GM12878 (cell line): Measurements from ENCODE around the gene PRRC2B. TPM values are rescaled to one million over a fixed set of nuclear protein-coding genes. Genes with fewer than 3 reads are reported as not detected.

Source experiments
- ATF2 ChIP-seq: IDR thresholded peaks from 2 replicates; pipeline ENCODE4 v1.6.1; 2012; ENCODE audit warnings: low read length, inconsistent platforms
- FOXK2 ChIP-seq: fragments of 450-650 bp; IDR thresholded peaks from 2 replicates; pipeline ENCODE4 v1.6.1; 2017; ENCODE audit warnings: mild to moderate bottlenecking, moderate library complexity
- MLLT1 ChIP-seq: fragments of 450-650 bp; IDR thresholded peaks from 2 replicates; pipeline ENCODE4 v1.6.1; 2016; ENCODE audit warnings: mild to moderate bottlenecking
- NFXL1 ChIP-seq: fragments of 450-650 bp; IDR thresholded peaks from 2 replicates; pipeline ENCODE4 v1.6.1; 2017; ENCODE audit warnings: antibody characterized with exemption, mild to moderate bottlenecking, borderline replicate concordance
- RUNX3 ChIP-seq: IDR thresholded peaks from 2 replicates; pipeline ENCODE4 v1.6.1; 2012; ENCODE audit warnings: low read length, inconsistent platforms
- SIN3A ChIP-seq: IDR thresholded peaks from 2 replicates; pipeline ENCODE4 v1.6.1; 2012; ENCODE audit warnings: low read depth, low read length, improper control_type of control experiment
- TAF1 ChIP-seq: IDR thresholded peaks from 2 replicates; pipeline ENCODE4 v1.6.1; 2011; ENCODE audit warnings: mild to moderate bottlenecking, low read depth, low read length, borderline replicate concordance
- ZNF274 ChIP-seq: IDR thresholded peaks from one replicate; pipeline ENCODE4 v1.8.0; 2011; ENCODE audit not compliant: insufficient read length, insufficient read depth
- polyA plus RNA-seq, 11 experiments: library from polyadenylated mRNA; depleted of rRNA in 4 of 11; unstranded in 6 of 11; stranded (reverse) in 5 of 11; fragments of >200 nt; fragmentation: Nextera tagmentation in 4 of 11; fragmentation: Illumina TruSeq in 1 of 11; extraction: Ambion mirVana in 4 of 11; extraction: Trizol in 1 of 11; gene quantifications; 1 replicate in 1 of 11; 2 replicates in 10 of 11; pipeline versions ENCODE4 v1.2.1 to v1.2.3, GENCODE V29; 2011 to 2016; ENCODE audit warnings: inconsistent platforms in 2 of 11, missing spikeins in 2 of 11, low read depth in 1 of 11
- total RNA-seq, 4 experiments: library from RNA; depleted of rRNA in 3 of 4; stranded (reverse); fragments of >200 nt in 3 of 4; fragmentation: Illumina TruSeq in 1 of 4; extraction: Trizol in 1 of 4; gene quantifications; 2 replicates each; pipeline versions ENCODE4 v1.2.1 to v1.2.3, GENCODE V29; 2013 to 2021

PRRC2B gene
- total and polyA plus RNA-seq, 10 of the 15 experiments (the other 5 are each of a cell fraction or from before 2014, with no cell fraction given), result 0.84 to 155 (median 28.7) TPM

- TF ChIP-seq FOXK2 (no peak), NFXL1 (no peak), ZNF274 (no peak), SIN3A (no peak), TAF1 (no peak), RUNX3 (no peak), MLLT1 (no peak), ATF2 (no peak)
These were observed 135.1 kb downstream of the PRRC2B start (continued) for GRCh38 chr9:131528886-131529505.
